Measurements from ENCODE around the gene SPESP1.
"Not testable (repeated sequence)": the region's sequence is repeated elsewhere in the genome, so short reads cannot be mapped to it uniquely, and the experiment has no call there.

SPESP1 gene

GRCh38 chr15:68966996-68967395 is 36.7 kb downstream of the SPESP1 start:
- H3K4me3 ChIP-seq (ENCODE audit: low read length), result no peak overlapping the region
- no peaks in the 10 kb centered on the region for H3K27me3 ChIP-seq (ENCODE audit: control insufficient read depth, insufficient read depth, low read length)
- no peak overlapping the region for H3K27ac ChIP-seq (ENCODE audit: low read length)
- H3K4me1 ChIP-seq (ENCODE audit: control insufficient read depth, low read depth, low read length), result no peaks in the 10 kb centered on the region
- no peaks in the 10 kb centered on the region for H3K36me3 ChIP-seq (ENCODE audit: control insufficient read depth, low read depth, low read length)
- peaks cover 7% of the 10 kb centered on the region for H3K9me3 ChIP-seq (ENCODE audit: control insufficient read depth, low read depth, low read length)
- no peak overlapping the region for H3K9ac ChIP-seq (ENCODE audit: low read length)

- Histone ChIP-seq H3K27ac (ENCODE audit: low read length) (no peak overlapping the region), H3K9me3 (ENCODE audit: control insufficient read depth, low read depth, low read length) (peaks cover 7% of the 10 kb centered on the region), H3K36me3 (ENCODE audit: control insufficient read depth, low read depth, low read length) (no peaks in the 10 kb centered on the region), H3K4me3 (ENCODE audit: low read length) (no peak overlapping the region), H3K4me1 (ENCODE audit: control insufficient read depth, low read depth, low read length) (no peaks in the 10 kb centered on the region), H3K9ac (ENCODE audit: low read length) (no peak overlapping the region), H3K27me3 (ENCODE audit: control insufficient read depth, insufficient read depth, low read length) (no peaks in the 10 kb centered on the region)
These were observed 37.6 kb downstream of the SPESP1 start for GRCh38 chr15:68967948-68968347.

GRCh38 chr15:68969298-68969697 is 39.0 kb downstream of the SPESP1 start:
- Histone ChIP-seq H3K4me3 (ENCODE audit: low read length) (no peak overlapping the region), H3K4me1 (ENCODE audit: control insufficient read depth, low read depth, low read length) (no peaks in the 10 kb centered on the region), H3K27me3 (ENCODE audit: control insufficient read depth, insufficient read depth, low read length) (no peaks in the 10 kb centered on the region)

GRCh38 chr15:68972201-68973065 is 42.1 kb downstream of the SPESP1 start:
- Histone ChIP-seq H3K27ac (ENCODE audit: low read length) (no peak overlapping the region), H3K4me1 (ENCODE audit: control insufficient read depth, low read depth, low read length) (no peaks in the 10 kb centered on the region), H3K27me3 (ENCODE audit: control insufficient read depth, insufficient read depth, low read length) (no peaks in the 10 kb centered on the region), H3K9me3 (ENCODE audit: control insufficient read depth, low read depth, low read length) (peaks cover 7% of the 10 kb centered on the region), H3K9ac (ENCODE audit: low read length) (no peak overlapping the region), H3K36me3 (ENCODE audit: control insufficient read depth, low read depth, low read length) (no peaks in the 10 kb centered on the region), H3K4me3 (ENCODE audit: low read length) (no peak overlapping the region)

More at GRCh38 chr15:68969298-68969697, 39.0 kb downstream of the SPESP1 start:
- H3K27ac ChIP-seq (ENCODE audit: low read length), result no peak overlapping the region
- no peak overlapping the region for H3K9ac ChIP-seq (ENCODE audit: low read length)
- H3K36me3 ChIP-seq (ENCODE audit: control insufficient read depth, low read depth, low read length), result no peaks in the 10 kb centered on the region
- H3K9me3 ChIP-seq (ENCODE audit: control insufficient read depth, low read depth, low read length), result peaks cover 7% of the 10 kb centered on the region

- not testable (repeated sequence) for H3K9ac ChIP-seq (ENCODE audit: low read length); H3K27ac ChIP-seq (ENCODE audit: low read length); H3K9me3 ChIP-seq (ENCODE audit: control insufficient read depth, low read depth, low read length); H3K4me1 ChIP-seq (ENCODE audit: control insufficient read depth, low read depth, low read length); H3K27me3 ChIP-seq (ENCODE audit: control insufficient read depth, insufficient read depth, low read length); H3K4me3 ChIP-seq (ENCODE audit: low read length); H3K36me3 ChIP-seq (ENCODE audit: control insufficient read depth, low read depth, low read length)
These were observed 45.4 kb downstream of the SPESP1 start for GRCh38 chr15:68975651-68976160.

GRCh38 chr15:68977426-68977825 is 47.1 kb downstream of the SPESP1 start:
- not testable (repeated sequence) for H3K27me3 ChIP-seq (ENCODE audit: control insufficient read depth, insufficient read depth, low read length); H3K27ac ChIP-seq (ENCODE audit: low read length); H3K4me3 ChIP-seq (ENCODE audit: low read length); H3K9ac ChIP-seq (ENCODE audit: low read length); H3K36me3 ChIP-seq (ENCODE audit: control insufficient read depth, low read depth, low read length); H3K4me1 ChIP-seq (ENCODE audit: control insufficient read depth, low read depth, low read length); H3K9me3 ChIP-seq (ENCODE audit: control insufficient read depth, low read depth, low read length)

- no peaks in the 10 kb centered on the region for H3K36me3 ChIP-seq (ENCODE audit: control insufficient read depth, low read depth, low read length)
- H3K27ac ChIP-seq (ENCODE audit: low read length), result no peak overlapping the region
- no peaks in the 10 kb centered on the region for H3K9me3 ChIP-seq (ENCODE audit: control insufficient read depth, low read depth, low read length)
- H3K9ac ChIP-seq (ENCODE audit: low read length), result no peak overlapping the region
- H3K27me3 ChIP-seq (ENCODE audit: control insufficient read depth, insufficient read depth, low read length), result no peaks in the 10 kb centered on the region
- H3K4me3 ChIP-seq (ENCODE audit: low read length), result no peak overlapping the region
- no peaks in the 10 kb centered on the region for H3K4me1 ChIP-seq (ENCODE audit: control insufficient read depth, low read depth, low read length)
These were observed 48.7 kb downstream of the SPESP1 start for GRCh38 chr15:68979006-68979405.

GRCh38 chr15:68979816-68980215 is 49.5 kb downstream of the SPESP1 start:
- Histone ChIP-seq H3K36me3 (ENCODE audit: control insufficient read depth, low read depth, low read length) (no peaks in the 10 kb centered on the region), H3K4me3 (ENCODE audit: low read length) (no peak overlapping the region), H3K4me1 (ENCODE audit: control insufficient read depth, low read depth, low read length) (no peaks in the 10 kb centered on the region), H3K9me3 (ENCODE audit: control insufficient read depth, low read depth, low read length) (no peaks in the 10 kb centered on the region), H3K27ac (ENCODE audit: low read length) (no peak overlapping the region), H3K27me3 (ENCODE audit: control insufficient read depth, insufficient read depth, low read length) (no peaks in the 10 kb centered on the region), H3K9ac (ENCODE audit: low read length) (no peak overlapping the region)

GRCh38 chr15:68980786-68981185 is 50.5 kb downstream of the SPESP1 start:
- Histone ChIP-seq H3K4me1 (ENCODE audit: control insufficient read depth, low read depth, low read length) (no peaks in the 10 kb centered on the region), H3K4me3 (ENCODE audit: low read length) (no peak overlapping the region), H3K27ac (ENCODE audit: low read length) (no peak overlapping the region), H3K36me3 (ENCODE audit: control insufficient read depth, low read depth, low read length) (no peaks in the 10 kb centered on the region), H3K9ac (ENCODE audit: low read length) (no peak overlapping the region), H3K27me3 (ENCODE audit: control insufficient read depth, insufficient read depth, low read length) (no peaks in the 10 kb centered on the region), H3K9me3 (ENCODE audit: control insufficient read depth, low read depth, low read length) (no peaks in the 10 kb centered on the region)

- H3K27ac ChIP-seq (ENCODE audit: low read length), result no peak overlapping the region
- no peaks in the 10 kb centered on the region for H3K36me3 ChIP-seq (ENCODE audit: control insufficient read depth, low read depth, low read length)
- no peaks in the 10 kb centered on the region for H3K27me3 ChIP-seq (ENCODE audit: control insufficient read depth, insufficient read depth, low read length)
- no peaks in the 10 kb centered on the region for H3K4me1 ChIP-seq (ENCODE audit: control insufficient read depth, low read depth, low read length)
- H3K9me3 ChIP-seq (ENCODE audit: control insufficient read depth, low read depth, low read length), result no peaks in the 10 kb centered on the region
- no peak overlapping the region for H3K9ac ChIP-seq (ENCODE audit: low read length)
- H3K4me3 ChIP-seq (ENCODE audit: low read length), result no peak overlapping the region
These were observed 51.6 kb downstream of the SPESP1 start for GRCh38 chr15:68981941-68982340.

- no peak overlapping the region for H3K27ac ChIP-seq (ENCODE audit: low read length)
- no peaks in the 10 kb centered on the region for H3K27me3 ChIP-seq (ENCODE audit: control insufficient read depth, insufficient read depth, low read length)
- H3K36me3 ChIP-seq (ENCODE audit: control insufficient read depth, low read depth, low read length), result no peaks in the 10 kb centered on the region
- H3K4me1 ChIP-seq (ENCODE audit: control insufficient read depth, low read depth, low read length), result no peaks in the 10 kb centered on the region
- H3K4me3 ChIP-seq (ENCODE audit: low read length), result no peak overlapping the region
- no peaks in the 10 kb centered on the region for H3K9me3 ChIP-seq (ENCODE audit: control insufficient read depth, low read depth, low read length)
- no peak overlapping the region for H3K9ac ChIP-seq (ENCODE audit: low read length)
These were observed 52.7 kb downstream of the SPESP1 start for GRCh38 chr15:68982976-68983563.

All from iPS-18a (cell line).